ENCODE measurements around the gene PDGFRB. TPM values are rescaled to one million over a fixed set of nuclear protein-coding genes. Genes with fewer than 3 reads are reported as not detected.
A peak's percentile ranks its signal among the peaks of the same experiment; 100 is the strongest.

PDGFRB gene
- total and polyA plus RNA-seq, 2 of the 8 experiments (the other 6 are each of a cell fraction or from before 2014, with no cell fraction given): 4.2 to 13.7 TPM

DNA sequence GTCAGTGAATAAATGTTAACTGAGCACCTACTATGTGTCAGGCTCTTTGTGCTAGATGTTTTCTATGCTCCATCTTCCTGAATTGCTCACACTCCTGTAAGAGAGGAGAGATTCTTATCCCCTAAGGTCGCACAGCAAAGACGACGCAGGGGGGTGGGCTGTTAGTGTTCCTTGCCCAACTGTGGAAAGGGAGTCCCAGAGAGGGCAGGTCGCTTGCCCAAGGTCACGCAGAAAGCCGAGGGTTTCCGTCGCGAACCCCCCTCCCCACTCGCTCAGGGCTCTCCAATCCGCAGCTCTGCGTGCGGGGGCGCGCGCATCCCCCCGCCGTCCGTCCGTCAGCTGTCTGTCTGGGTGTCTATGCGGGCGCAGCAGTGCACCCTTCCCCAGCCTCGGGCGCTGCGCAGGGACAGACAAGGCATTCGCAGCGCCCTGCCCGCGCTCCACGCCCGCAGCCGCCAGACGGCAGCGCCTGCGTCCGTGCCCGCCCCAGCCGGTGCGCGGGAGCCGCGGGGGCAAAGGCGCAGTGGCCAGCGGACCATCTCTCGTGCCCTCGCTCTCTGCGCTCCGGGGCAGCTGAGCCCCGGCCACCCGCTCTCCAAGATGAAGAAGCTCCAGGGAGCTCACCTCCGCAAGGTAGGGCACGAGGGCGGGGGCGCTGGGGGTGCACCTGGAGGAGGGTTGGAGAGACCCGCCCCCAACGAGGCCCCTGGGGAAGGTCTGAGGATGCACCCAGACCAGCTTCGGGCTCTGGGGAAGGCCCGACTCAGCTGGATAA, 34.3 kb upstream of the PDGFRB start, which contains the start of gene SLC6A7 (continued):
- TF ChIP-seq, protein P1, sequence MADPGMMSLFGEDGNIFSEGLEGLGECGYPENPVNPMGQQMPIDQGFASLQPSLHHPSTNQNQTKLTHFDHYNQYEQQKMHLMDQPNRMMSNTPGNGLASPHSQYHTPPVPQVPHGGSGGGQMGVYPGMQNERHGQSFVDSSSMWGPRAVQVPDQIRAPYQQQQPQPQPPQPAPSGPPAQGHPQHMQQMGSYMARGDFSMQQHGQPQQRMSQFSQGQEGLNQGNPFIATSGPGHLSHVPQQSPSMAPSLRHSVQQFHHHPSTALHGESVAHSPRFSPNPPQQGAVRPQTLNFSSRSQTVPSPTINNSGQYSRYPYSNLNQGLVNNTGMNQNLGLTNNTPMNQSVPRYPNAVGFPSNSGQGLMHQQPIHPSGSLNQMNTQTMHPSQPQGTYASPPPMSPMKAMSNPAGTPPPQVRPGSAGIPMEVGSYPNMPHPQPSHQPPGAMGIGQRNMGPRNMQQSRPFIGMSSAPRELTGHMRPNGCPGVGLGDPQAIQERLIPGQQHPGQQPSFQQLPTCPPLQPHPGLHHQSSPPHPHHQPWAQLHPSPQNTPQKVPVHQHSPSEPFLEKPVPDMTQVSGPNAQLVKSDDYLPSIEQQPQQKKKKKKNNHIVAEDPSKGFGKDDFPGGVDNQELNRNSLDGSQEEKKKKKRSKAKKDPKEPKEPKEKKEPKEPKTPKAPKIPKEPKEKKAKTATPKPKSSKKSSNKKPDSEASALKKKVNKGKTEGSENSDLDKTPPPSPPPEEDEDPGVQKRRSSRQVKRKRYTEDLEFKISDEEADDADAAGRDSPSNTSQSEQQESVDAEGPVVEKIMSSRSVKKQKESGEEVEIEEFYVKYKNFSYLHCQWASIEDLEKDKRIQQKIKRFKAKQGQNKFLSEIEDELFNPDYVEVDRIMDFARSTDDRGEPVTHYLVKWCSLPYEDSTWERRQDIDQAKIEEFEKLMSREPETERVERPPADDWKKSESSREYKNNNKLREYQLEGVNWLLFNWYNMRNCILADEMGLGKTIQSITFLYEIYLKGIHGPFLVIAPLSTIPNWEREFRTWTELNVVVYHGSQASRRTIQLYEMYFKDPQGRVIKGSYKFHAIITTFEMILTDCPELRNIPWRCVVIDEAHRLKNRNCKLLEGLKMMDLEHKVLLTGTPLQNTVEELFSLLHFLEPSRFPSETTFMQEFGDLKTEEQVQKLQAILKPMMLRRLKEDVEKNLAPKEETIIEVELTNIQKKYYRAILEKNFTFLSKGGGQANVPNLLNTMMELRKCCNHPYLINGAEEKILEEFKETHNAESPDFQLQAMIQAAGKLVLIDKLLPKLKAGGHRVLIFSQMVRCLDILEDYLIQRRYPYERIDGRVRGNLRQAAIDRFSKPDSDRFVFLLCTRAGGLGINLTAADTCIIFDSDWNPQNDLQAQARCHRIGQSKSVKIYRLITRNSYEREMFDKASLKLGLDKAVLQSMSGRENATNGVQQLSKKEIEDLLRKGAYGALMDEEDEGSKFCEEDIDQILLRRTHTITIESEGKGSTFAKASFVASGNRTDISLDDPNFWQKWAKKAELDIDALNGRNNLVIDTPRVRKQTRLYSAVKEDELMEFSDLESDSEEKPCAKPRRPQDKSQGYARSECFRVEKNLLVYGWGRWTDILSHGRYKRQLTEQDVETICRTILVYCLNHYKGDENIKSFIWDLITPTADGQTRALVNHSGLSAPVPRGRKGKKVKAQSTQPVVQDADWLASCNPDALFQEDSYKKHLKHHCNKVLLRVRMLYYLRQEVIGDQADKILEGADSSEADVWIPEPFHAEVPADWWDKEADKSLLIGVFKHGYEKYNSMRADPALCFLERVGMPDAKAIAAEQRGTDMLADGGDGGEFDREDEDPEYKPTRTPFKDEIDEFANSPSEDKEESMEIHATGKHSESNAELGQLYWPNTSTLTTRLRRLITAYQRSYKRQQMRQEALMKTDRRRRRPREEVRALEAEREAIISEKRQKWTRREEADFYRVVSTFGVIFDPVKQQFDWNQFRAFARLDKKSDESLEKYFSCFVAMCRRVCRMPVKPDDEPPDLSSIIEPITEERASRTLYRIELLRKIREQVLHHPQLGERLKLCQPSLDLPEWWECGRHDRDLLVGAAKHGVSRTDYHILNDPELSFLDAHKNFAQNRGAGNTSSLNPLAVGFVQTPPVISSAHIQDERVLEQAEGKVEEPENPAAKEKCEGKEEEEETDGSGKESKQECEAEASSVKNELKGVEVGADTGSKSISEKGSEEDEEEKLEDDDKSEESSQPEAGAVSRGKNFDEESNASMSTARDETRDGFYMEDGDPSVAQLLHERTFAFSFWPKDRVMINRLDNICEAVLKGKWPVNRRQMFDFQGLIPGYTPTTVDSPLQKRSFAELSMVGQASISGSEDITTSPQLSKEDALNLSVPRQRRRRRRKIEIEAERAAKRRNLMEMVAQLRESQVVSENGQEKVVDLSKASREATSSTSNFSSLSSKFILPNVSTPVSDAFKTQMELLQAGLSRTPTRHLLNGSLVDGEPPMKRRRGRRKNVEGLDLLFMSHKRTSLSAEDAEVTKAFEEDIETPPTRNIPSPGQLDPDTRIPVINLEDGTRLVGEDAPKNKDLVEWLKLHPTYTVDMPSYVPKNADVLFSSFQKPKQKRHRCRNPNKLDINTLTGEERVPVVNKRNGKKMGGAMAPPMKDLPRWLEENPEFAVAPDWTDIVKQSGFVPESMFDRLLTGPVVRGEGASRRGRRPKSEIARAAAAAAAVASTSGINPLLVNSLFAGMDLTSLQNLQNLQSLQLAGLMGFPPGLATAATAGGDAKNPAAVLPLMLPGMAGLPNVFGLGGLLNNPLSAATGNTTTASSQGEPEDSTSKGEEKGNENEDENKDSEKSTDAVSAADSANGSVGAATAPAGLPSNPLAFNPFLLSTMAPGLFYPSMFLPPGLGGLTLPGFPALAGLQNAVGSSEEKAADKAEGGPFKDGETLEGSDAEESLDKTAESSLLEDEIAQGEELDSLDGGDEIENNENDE (IDR thresholded peaks at IDR 0.05; ENCODE audit: insufficient replicate concordance, low read length): no peak
- TF ChIP-seq RAD21 (IDR thresholded peaks at IDR 0.05 in 1 of 2, conservative IDR thresholded peaks at IDR 0.05 in 1 of 2; ENCODE audit: low read depth in 2 of 2, low read length in 2 of 2): no peak
- TF ChIP-seq ASH2L (IDR thresholded peaks at IDR 0.05; ENCODE audit: low read length): peak; percentile 14
- peak; percentile 51 for TF ChIP-seq KDM4A (IDR thresholded peaks at IDR 0.05; ENCODE audit: low read depth, low read length, severe bottlenecking)
- TF ChIP-seq, protein P2, sequence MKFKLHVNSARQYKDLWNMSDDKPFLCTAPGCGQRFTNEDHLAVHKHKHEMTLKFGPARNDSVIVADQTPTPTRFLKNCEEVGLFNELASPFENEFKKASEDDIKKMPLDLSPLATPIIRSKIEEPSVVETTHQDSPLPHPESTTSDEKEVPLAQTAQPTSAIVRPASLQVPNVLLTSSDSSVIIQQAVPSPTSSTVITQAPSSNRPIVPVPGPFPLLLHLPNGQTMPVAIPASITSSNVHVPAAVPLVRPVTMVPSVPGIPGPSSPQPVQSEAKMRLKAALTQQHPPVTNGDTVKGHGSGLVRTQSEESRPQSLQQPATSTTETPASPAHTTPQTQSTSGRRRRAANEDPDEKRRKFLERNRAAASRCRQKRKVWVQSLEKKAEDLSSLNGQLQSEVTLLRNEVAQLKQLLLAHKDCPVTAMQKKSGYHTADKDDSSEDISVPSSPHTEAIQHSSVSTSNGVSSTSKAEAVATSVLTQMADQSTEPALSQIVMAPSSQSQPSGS (IDR thresholded peaks at IDR 0.05; ENCODE audit: low read length): no peak
- TF ChIP-seq EZH2 (IDR thresholded peaks at IDR 0.05; ENCODE audit: low read depth, low read length, severe bottlenecking): peak; percentile 91
- TF ChIP-seq SIN3A (conservative IDR thresholded peaks at IDR 0.05 in 1 of 2, IDR thresholded peaks at IDR 0.05 in 1 of 2; ENCODE audit: low read depth in 1 of 2, low read length in 2 of 2): no peak; a peak in 1 of 4 replicates

Measured in H1 (cell line).